ENCODE data around the gene COBLL1.

The COBLL1 gene

DNA sequence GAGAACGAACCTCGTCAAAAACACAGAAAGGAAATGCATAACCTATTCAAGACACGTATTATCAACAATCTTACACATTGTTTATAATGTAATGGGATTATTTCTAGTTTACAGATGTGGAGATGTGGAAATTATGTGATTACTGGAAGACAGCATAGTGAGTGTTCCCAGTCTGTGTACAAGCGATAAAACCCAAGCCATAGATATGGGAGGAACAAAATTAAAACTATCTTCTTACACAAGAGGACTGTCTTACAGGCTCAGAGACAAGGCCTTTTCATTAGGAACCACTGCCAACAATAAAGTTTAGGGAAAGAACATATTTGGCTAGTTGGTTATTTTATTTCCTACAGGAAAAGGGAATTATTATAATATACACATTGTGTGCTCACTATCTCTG lies 20.3 kb downstream of the COBLL1 start:
- DNase-seq (ENCODE audit: low read depth) = no peak

GRCh38 chr2:164818149-164819136 lies 23.2 kb downstream of the COBLL1 start:
- no peak for DNase-seq (ENCODE audit: low read depth)

GRCh38 chr2:164816900-164817299 lies 24.7 kb downstream of the COBLL1 start:
- no peak for DNase-seq (ENCODE audit: low read depth)

DNA sequence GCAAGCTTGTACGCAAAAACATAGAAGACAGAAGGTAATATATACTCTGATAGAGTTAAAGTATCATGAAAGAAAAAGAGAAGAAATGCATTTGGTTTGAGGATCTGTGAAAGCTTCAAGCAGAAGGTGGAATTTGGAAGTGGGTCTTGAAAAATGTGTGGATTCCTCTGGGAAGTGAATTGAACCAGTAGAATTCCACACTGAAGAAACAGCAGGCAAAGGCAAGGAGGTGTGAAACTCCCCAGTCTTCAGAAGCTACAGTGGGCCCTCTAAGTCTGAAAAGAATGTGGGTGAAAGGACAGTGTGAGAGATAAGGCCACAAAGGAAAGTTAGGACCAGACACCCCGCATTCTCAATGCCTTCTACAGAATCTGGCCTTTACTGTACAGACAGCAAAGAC lies 25.6 kb downstream of the COBLL1 start:
- no peak for DNase-seq (ENCODE audit: low read depth)

DNA sequence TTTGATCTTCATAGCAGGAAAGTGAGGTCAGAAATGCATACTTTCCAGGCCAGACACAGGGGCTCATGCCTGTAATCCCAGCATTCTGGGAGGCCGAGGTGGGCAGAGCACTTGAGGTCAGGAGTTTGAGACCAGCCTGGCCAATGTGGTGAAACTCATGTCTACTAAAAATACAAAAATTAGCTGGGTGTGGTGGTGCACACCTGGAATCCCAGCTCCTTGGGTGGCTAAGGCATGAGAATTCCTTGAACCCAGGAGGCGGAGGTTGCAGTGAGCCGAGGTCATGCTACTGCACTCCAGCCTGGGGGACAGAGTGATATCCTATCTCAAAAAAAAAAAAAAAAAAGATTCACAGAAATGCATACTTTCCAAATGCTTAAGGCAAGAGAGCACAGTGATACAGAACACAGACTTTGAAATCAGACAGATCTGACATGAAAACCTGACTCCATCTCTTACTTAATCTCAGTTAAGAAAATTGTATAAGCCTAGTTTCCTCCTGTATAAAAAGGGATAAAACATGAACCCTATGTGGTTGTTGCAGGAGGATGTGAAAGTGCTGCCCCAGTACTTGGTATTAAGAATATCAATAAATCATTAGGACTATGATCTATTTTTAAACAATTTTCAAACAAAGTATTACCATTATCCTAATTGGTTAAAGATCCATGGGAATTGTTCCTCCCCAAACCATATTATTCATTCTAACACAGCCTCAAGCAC lies 26.4 kb downstream of the COBLL1 start:
- no peak for DNase-seq (ENCODE audit: low read depth)

- DNase-seq (ENCODE audit: low read depth) = no peak
Measured at GRCh38 chr2:164813535-164813934, 28.1 kb downstream of the COBLL1 start.

- DNase-seq (ENCODE audit: low read depth) = no peak
Measured at GRCh38 chr2:164812378-164812777, 29.2 kb downstream of the COBLL1 start.

DNA sequence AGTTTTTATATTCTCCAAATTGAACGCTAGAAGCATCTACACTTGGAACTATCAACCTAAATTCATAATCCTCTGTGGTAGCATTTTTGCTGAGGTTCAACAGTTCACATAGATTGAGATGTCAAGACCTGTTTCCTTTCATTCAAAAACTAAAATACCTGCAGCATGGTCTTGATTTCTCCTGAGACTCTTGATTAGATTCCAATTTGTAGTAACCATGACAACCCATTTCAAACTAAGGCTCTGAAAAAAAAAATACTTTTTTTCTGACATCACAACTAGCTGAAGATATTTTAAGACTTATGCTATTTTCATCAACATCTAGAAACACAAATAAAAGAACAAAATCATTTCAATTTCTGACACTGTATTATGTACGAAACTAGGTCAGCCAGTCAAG lies 29.8 kb downstream of the COBLL1 start:
- no peak for DNase-seq (ENCODE audit: low read depth)

DNA sequence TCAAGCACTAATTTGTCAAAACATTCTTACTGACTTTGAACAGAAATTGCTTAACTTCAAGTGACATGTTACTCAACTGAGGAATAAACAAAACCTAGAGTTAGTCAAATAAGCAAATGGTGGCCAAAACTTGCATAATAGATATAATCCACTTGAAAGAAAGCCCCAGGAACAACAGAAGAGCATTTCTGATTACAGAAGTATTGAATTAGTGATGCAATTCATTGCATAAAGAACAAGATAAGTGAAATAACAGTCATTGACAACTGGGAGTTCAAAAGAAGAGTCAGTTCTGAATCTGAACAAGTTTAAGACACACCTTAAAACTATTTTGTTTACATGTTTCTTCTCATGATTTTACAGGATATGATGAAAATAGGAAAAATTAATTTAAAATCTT lies 30.8 kb downstream of the COBLL1 start:
- DNase-seq (ENCODE audit: low read depth) = no peak

DNA sequence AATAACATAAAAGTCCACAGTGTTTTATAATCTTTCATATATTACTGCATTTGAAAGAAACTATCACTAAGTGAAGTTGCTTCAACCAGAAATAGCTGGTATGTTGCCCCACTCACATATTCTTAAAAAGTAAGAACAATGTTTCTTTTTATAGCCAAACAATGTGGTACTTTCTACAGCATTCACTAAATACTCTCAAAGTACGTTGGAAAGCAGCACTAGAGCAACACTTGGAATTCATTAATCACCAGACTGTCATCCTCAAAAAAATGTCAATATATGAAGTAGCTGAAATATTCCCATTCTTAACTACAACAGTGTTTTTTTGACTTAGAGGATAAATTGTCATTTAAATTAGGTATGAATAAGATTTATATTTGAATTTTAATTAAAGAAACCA lies 32.8 kb downstream of the COBLL1 start:
- DNase-seq (ENCODE audit: low read depth) = no peak

- no peak for DNase-seq (ENCODE audit: low read depth)
Measured at GRCh38 chr2:164803776-164804466, 37.7 kb downstream of the COBLL1 start.

DNA sequence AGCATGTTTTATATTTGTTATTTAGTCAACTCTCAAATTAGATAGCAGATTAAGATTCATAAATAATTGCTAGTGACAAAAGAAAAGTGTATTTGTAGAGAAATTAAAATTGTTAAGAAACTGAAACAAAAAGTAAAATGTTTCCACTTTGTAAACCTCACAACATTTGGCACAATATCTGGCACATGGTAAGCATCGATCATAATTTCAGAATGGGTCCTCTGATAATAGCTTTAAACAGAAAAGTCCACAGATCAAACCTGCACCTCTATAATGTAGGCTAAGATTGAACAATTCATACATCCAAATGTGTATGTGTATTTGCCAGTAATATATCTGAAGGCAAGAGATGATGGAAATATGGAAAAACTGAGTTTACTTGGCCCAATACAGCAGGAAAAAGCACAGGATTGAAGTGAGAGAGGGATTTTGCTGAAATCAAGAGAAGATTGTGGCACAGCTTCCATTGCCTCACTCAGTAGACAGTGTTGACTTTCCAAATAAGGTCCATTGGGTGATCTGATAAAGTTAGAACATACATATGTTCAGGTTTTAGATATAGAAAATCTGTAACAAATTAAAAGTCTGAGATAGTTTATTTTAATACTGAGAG lies 39.4 kb downstream of the COBLL1 start:
- DNase-seq (ENCODE audit: low read depth) = no peak

DNA sequence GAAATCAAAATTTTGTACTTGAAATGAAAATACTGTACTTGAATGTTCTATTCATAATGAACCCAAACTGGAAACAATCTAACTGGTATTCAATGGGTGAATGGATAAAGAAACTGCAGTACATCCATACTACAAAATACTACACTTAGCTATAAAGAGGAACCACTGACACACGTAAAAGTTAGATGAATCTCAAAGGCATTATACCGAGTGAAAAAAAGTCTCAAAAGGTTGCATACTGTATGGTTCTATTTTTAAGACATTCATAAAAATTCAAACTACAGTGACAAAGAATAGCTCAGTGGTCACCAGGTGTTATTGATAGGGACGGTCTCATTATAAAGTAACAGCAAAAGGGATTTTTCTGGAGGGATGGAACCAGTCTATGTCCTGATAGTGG lies 41.1 kb downstream of the COBLL1 start:
- no peak for DNase-seq (ENCODE audit: low read depth)

- DNase-seq (ENCODE audit: low read depth) = no peak
Measured at GRCh38 chr2:164797627-164798026, 44.0 kb downstream of the COBLL1 start.

DNA sequence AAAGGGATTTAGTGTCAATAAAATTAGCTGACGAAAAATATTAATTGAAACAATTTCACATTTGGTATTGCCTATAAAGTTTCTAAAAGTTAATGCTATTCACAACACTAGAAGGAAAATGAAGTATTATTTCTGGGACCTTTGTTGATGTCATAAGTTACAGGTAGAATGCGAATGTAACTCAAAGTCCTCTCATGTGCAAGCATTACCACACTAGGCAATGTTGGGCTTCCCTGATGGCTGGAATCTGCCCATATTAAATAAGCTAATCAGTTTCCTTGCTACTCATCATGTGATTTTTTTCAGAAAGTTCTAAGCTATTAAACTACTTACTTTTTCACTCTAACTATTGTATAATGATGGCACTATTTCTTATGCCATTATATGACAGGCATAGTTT lies 44.6 kb downstream of the COBLL1 start:
- no peak for DNase-seq (ENCODE audit: low read depth)

DNA sequence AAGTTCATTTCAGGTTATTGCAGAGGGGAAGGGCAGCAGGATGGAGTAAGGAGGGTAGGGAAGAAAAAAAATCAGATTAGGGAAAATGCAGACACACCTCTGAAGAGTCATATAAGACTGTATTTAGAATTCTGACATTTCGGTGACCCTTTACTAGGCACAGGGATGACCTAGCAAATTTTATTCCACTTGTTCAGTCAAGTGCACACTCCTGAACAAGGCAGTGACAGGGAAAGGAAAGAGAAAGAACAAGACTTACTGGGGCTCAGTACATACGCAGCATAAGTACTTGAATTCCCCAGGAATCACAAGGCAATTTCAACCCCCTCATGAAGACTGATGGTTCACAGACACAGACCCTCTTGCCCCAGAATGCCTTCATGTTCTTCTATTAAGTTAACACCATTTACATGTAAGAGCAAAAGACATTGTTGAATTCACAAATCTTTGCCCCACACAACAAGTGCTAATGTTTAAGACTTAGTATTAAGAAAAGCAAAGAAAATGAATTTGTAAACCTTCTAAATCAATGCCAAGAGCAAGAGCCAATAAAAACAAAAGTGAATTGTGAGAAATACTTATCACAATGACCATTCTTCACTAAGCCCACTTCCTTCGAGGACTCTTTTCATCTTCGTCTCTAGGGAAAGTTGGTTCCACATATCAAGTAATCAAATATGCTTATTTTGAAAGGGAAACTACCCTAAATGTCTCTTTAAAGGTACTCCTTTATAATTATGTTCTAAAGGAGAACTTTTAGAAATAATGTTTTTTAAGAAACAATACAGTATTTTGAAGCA lies 47.0 kb downstream of the COBLL1 start:
- DNase-seq (ENCODE audit: low read depth) = no peak

- DNase-seq (ENCODE audit: low read depth) = no peak
Measured at GRCh38 chr2:164794016-164794415, 47.6 kb downstream of the COBLL1 start.

DNA sequence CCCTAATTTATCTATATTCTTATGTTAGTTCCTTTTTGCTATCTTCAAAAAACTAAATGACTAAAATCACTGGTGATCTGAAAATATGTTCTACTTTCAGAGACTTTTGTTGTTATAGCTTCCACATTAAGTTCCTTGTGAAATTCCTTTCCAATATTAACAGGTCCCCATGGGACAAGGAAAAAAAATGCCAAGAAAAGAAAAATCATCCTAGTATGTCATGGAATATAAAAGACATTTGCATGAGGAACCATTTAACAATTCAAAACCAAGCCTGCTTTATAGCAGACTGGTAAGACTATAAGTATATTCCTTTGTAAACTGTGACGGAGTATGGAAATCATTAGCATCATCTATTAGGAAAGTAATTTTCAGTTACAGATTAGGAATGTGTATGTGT lies 48.1 kb downstream of the COBLL1 start:
- no peak for DNase-seq (ENCODE audit: low read depth)

DNA sequence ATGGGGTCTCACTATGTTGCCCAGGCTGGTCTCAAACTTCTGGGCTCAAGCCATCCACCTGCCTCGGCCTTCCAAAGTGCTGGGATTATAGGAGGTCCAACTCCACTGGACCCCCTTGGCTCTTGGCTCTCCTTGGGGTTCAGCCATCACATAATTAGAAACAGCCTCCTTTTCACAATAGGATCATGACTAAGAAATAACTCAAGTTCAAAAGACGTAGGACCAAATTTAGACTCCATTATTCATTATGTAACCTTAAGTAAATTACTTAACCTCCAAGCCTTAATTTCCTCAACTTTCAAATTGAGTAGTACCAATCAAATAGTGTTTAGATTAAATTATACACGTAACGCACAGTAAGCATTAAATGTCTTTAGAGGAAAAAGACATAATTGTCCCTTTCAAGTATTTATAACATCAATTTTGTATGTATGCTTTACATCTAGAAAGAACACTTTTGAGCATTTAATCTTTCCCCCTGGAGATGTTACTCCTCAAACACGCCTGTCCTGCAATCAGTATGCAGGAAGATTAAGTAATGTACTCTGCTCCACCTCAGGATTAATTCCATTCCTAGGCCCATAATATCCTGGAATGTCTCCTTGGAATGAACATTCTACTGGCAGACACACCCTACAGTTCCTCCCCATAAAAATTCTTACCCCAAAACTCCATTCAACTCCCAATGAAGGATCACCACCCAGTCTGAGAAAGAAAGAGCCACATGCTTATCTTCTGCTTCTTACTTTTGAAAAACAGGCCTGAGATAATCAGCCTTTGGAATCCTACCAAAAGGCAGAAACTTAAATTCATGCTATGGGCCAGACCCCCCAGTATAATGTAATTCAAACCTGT lies 49.1 kb downstream of the COBLL1 start:
- no peak for DNase-seq (ENCODE audit: low read depth)

- no peak for DNase-seq (ENCODE audit: low read depth)
Measured at GRCh38 chr2:164789968-164790367, 51.7 kb downstream of the COBLL1 start.

Measured in T-helper 22 cell (primary cell).